Osteoblast (primary cell): ENCODE measurements around the gene BCKDHB. TPM values are rescaled to one million over a fixed set of nuclear protein-coding genes. Genes with fewer than 3 reads are reported as not detected.

ENCODE experiments used
- DNase-seq: peaks from one replicate; pipeline ENCODE4 v3.0.0; 2011; ENCODE audit warnings: low spot score, mixed read lengths; ENCODE audit not compliant: insufficient read length; ENCODE audit errors: missing footprints
- H2AFZ ChIP-seq: 2 replicates; pipeline ENCODE4 v1.6.0; 2011; ENCODE audit warnings: mild to moderate bottlenecking, low read length
- H3K27ac ChIP-seq: 2 replicates; pipeline ENCODE4 v1.5.1; 2011; ENCODE audit warnings: mild to moderate bottlenecking, low read depth, low read length, moderate library complexity
- H3K27me3 ChIP-seq: 2 replicates; pipeline ENCODE4 v1.6.0; 2012; ENCODE audit warnings: mild to moderate bottlenecking, control low read depth, inconsistent platforms, low read length, moderate library complexity; ENCODE audit not compliant: insufficient read depth
- H3K36me3 ChIP-seq: 2 replicates; pipeline ENCODE4 v1.5.1; 2011; ENCODE audit warnings: mild to moderate bottlenecking, low read length, control low read depth, moderate library complexity; ENCODE audit not compliant: insufficient read depth
- H3K4me1 ChIP-seq: 2 replicates; pipeline ENCODE4 v1.5.1; 2011; ENCODE audit warnings: mild to moderate bottlenecking, low read length, control low read depth, moderate library complexity; ENCODE audit not compliant: insufficient read depth
- H3K4me2 ChIP-seq: 2 replicates; pipeline ENCODE4 v1.6.0; 2011; ENCODE audit warnings: mild to moderate bottlenecking, low read length; ENCODE audit not compliant: insufficient read depth
- H3K4me3 ChIP-seq: fragments of 200-600 bp; sonication (generic); 3 replicates; pipeline ENCODE4 v1.5.1; 2012; ENCODE audit warnings: mild to moderate bottlenecking, low read length, inconsistent platforms; ENCODE audit not compliant: insufficient read depth
- H3K79me2 ChIP-seq: 2 replicates; pipeline ENCODE4 v1.6.0; 2012; ENCODE audit warnings: mild to moderate bottlenecking, low read length, control low read depth, inconsistent platforms; ENCODE audit not compliant: insufficient read depth
- H3K9me3 ChIP-seq: 2 replicates; pipeline ENCODE4 v1.5.1; 2011; ENCODE audit warnings: low read depth, low read length, control low read depth
- H4K20me1 ChIP-seq: 2 replicates; pipeline ENCODE4 v1.6.0; 2012; ENCODE audit warnings: mild to moderate bottlenecking, low read length, control low read depth; ENCODE audit not compliant: insufficient read depth
- total RNA-seq: library from RNA; depleted of rRNA; stranded (reverse); fragments of >200 nt; gene quantifications from 2 replicates; pipeline ENCODE4 v1.2.3, GENCODE V29; 2012
- TF ChIP-seq, protein P1 (sequence below): IDR thresholded peaks from 2 replicates; pipeline ENCODE4 v1.5.1; 2011; ENCODE audit warnings: mild to moderate bottlenecking, low read depth, low read length, moderate library complexity; ENCODE audit errors: extremely low read depth

BCKDHB gene
- total RNA-seq, 1 donor: 18.8 TPM

DNA sequence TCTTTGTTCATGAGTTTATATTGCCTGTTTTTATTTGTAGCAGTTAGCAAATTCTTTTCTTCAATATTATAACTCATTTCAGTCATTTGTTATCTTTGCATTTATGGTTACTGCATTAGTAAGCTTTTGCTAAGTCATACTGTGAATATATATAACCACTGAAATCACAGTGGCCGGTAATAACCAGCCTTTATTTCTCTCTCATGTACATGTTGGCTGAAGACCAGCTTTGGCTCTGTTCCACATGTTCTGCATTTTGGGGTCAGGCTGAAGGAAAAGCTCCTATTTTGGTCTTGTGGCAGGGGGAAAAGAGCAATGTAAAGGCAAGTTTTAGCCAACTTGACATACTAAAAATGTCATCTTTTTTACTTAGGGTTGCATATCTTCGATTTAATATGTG lies 276.3 kb downstream of the BCKDHB start:
- H3K9me3 ChIP-seq: no peaks in the 10 kb centered on the region
- no peaks in the 10 kb centered on the region for H3K27me3 ChIP-seq
- H2AFZ ChIP-seq: peak overlapping the region; percentile 56
- no peak overlapping the region for H3K27ac ChIP-seq
- peak; percentile 30 for DNase-seq
- TF ChIP-seq, protein P1, sequence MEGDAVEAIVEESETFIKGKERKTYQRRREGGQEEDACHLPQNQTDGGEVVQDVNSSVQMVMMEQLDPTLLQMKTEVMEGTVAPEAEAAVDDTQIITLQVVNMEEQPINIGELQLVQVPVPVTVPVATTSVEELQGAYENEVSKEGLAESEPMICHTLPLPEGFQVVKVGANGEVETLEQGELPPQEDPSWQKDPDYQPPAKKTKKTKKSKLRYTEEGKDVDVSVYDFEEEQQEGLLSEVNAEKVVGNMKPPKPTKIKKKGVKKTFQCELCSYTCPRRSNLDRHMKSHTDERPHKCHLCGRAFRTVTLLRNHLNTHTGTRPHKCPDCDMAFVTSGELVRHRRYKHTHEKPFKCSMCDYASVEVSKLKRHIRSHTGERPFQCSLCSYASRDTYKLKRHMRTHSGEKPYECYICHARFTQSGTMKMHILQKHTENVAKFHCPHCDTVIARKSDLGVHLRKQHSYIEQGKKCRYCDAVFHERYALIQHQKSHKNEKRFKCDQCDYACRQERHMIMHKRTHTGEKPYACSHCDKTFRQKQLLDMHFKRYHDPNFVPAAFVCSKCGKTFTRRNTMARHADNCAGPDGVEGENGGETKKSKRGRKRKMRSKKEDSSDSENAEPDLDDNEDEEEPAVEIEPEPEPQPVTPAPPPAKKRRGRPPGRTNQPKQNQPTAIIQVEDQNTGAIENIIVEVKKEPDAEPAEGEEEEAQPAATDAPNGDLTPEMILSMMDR: no peak
- peak overlapping the region; percentile 56 for H3K4me2 ChIP-seq
- H3K4me3 ChIP-seq: no peak overlapping the region
- H4K20me1 ChIP-seq: no peaks in the 10 kb centered on the region
- H3K4me1 ChIP-seq: peaks cover 7% of the 10 kb centered on the region
- H3K36me3 ChIP-seq: no peaks in the 10 kb centered on the region
- H3K79me2 ChIP-seq: no peaks in the 10 kb centered on the region

DNA sequence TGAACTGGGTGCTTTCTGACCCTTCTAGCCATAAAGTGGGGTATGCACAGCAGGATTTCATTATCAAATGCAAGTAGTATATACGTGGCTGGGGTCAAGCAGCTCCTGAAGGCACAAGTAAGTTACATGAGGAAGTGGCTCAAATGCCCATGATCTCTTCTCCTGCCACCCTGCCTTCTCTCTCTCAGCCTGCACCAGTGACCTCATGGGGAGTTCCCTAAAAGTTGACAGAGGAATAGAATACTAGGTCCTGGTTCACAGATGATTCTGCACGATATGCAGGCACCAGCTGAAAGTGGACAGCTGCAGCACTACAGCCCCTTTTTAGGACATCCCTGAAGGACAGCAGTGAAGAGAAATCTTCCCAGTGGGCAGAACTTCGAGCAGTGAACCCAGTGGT lies 282.0 kb downstream of the BCKDHB start:
- Histone ChIP-seq H3K27ac (no peak overlapping the region), H3K4me1 (no peaks in the 10 kb centered on the region), H3K79me2 (no peaks in the 10 kb centered on the region), H3K9me3 (no peaks in the 10 kb centered on the region), H2AFZ (no peak overlapping the region), H3K4me2 (no peak overlapping the region), H3K4me3 (no peak overlapping the region), H3K36me3 (no peaks in the 10 kb centered on the region), H3K27me3 (no peaks in the 10 kb centered on the region), H4K20me1 (no peaks in the 10 kb centered on the region)
- DNase-seq: no peak
- TF ChIP-seq, protein P1: no peak

Other genes starting within 250 kb of the BCKDHB start
- gene ELOVL4, start 159.1 kb upstream of the BCKDHB start, total RNA-seq: 6.8 and 7.6 TPM in 2 replicates
- gene TTK, start 102.0 kb upstream of the BCKDHB start, total RNA-seq: 4.0 and 4.4 TPM in 2 replicates